ENCODE data around the gene SFTPA1.
"Not testable (repeated sequence)": the region's sequence is repeated elsewhere in the genome, so short reads cannot be mapped to it uniquely, and the experiment has no call there.

The SFTPA1 gene

GRCh38 chr10:79610601-79611191, at the start of gene SFTPA1:
TSS of gene SFTPA1 (plus strand) at chr10:79610939. CDS start at chr10:79611826, 887 bp downstream.
- no peak for DNase-seq

GRCh38 chr10:79561257-79561656, 49.5 kb upstream of the SFTPA1 start:
- DNase-seq = no peak

GRCh38 chr10:79562135-79562756, 48.5 kb upstream of the SFTPA1 start:
- peak; percentile 50 for DNase-seq

GRCh38 chr10:79563426-79563825, 47.3 kb upstream of the SFTPA1 start:
- peak; percentile 83 for DNase-seq

- not testable (repeated sequence) for DNase-seq
Measured at GRCh38 chr10:79570624-79571023, 40.1 kb upstream of the SFTPA1 start.

GRCh38 chr10:79579361-79579760, 31.4 kb upstream of the SFTPA1 start:
- DNase-seq = no peak

GRCh38 chr10:79581044-79581443, 29.7 kb upstream of the SFTPA1 start:
- no peak for DNase-seq

- DNase-seq = no peak
Measured at GRCh38 chr10:79582096-79582495, 28.6 kb upstream of the SFTPA1 start.

GRCh38 chr10:79582954-79583353, 27.8 kb upstream of the SFTPA1 start:
- DNase-seq = not testable (repeated sequence)

GRCh38 chr10:79583488-79584024, 27.2 kb upstream of the SFTPA1 start:
- DNase-seq = no peak

GRCh38 chr10:79585870-79586527, 24.7 kb upstream of the SFTPA1 start:
- no peak for DNase-seq

- DNase-seq = no peak
Measured at GRCh38 chr10:79586933-79587332, 23.8 kb upstream of the SFTPA1 start.

- DNase-seq = peak; percentile 44
Measured at GRCh38 chr10:79588800-79589199, 21.9 kb upstream of the SFTPA1 start.

GRCh38 chr10:79593377-79593776, 17.4 kb upstream of the SFTPA1 start:
- no peak for DNase-seq

- not testable (repeated sequence) for DNase-seq
Measured at GRCh38 chr10:79594565-79594964, 16.2 kb upstream of the SFTPA1 start.

GRCh38 chr10:79595510-79595909, 15.2 kb upstream of the SFTPA1 start:
- no peak for DNase-seq

GRCh38 chr10:79599644-79600043, 11.1 kb upstream of the SFTPA1 start:
- not testable (repeated sequence) for DNase-seq

GRCh38 chr10:79601939-79602338, 8.8 kb upstream of the SFTPA1 start:
- DNase-seq = peak; percentile 7

GRCh38 chr10:79602953-79603352, 7.8 kb upstream of the SFTPA1 start:
- DNase-seq = no peak

GRCh38 chr10:79604294-79604693, 6.4 kb upstream of the SFTPA1 start:
- no peak for DNase-seq

GRCh38 chr10:79605308-79605707, 5.4 kb upstream of the SFTPA1 start:
- DNase-seq = no peak

GRCh38 chr10:79608505-79609375, 2.0 kb upstream of the SFTPA1 start:
- DNase-seq = peak; percentile 47
